ENCODE results near the gene MXI1.

GRCh38 chr10:110252151-110252550 is 44.7 kb downstream of the MXI1 start:
- TF ChIP-seq CTCF (IDR thresholded peaks at IDR 0.05) (no peak), POLR2A (IDR thresholded peaks at IDR 0.05) (no peak)
